Dermis blood vessel endothelial cell (primary cell): ENCODE data around the gene MATK. TPM values are rescaled to one million over a fixed set of nuclear protein-coding genes. Genes with fewer than 3 reads are reported as not detected.
"Not testable (repeated sequence)": the region's sequence is repeated elsewhere in the genome, so short reads cannot be mapped to it uniquely, and the experiment has no call there.

Experiments used
- DNase-seq: peaks from one replicate; pipeline ENCODE4 v3.0.0; 2010
- total RNA-seq: library from RNA; depleted of rRNA; stranded (reverse); fragments of >200 nt; gene quantifications from 2 replicates; pipeline ENCODE4 v1.2.3, GENCODE V29; 2014

MATK gene
- total RNA-seq, 1 donor from 2014 or later: 0.34 TPM

DNA sequence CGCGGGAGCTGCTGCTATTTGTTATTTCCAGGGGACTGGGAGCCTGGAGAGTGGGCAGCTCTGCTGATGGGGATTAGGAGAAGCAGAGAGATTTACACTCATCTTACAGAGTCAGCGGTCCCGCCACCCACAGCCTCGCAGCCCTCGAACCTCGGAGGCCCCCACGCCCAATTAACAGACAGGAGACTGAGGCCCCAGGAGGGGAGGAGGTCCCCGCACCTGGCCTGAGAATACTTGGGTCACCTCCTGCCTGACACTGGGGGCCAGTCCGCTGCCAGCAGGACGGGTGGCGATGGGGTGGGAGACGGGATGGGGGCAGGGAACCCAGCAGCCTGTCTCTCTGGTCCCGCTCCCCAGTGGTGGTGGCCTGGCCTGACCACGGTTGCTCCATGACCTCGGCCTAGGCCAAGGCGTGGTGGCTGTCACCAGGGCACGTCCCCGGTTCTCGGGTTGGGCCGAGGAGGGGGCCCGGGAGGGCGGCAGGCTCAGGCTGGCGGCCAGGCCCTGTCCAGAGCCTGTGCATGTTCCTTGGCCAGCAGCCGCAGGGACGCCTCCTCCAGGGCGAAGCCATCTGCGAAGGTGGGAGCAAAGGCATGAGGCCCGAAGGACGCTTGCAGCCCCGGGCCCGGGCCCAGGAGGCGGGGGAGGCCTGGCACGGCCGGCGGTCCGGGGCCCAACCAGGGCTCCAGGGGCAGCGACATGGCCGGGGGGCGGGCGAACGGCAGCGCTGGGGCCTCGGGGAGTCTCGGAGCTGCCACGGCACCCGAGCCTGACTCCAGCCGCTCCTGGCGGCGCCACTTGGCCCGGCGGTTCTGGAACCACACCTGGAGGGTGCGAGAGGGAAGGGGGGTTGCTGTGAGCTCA, 15.8 kb downstream of the MATK start:
- no peak for DNase-seq

DNA sequence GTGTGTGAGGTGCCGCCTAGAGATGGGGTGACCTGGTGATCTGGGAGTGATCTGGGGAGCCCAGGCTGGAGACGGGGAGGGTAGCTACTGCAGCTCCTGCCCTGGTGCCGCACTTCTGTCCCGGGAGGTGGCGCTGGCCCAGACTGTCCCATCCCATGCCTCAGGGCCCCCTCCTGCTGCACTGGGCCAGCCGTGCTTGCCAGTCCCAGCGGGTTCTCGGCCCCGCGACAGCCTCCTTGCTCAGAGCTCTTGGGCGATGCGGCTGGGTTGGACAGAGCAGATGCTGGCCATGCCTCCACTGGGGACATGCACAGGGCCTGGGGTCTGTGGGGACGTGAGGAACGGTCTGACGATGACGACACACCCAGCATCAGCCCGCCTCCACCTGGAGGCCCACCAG, 16.7 kb downstream of the MATK start:
- no peak for DNase-seq

DNA sequence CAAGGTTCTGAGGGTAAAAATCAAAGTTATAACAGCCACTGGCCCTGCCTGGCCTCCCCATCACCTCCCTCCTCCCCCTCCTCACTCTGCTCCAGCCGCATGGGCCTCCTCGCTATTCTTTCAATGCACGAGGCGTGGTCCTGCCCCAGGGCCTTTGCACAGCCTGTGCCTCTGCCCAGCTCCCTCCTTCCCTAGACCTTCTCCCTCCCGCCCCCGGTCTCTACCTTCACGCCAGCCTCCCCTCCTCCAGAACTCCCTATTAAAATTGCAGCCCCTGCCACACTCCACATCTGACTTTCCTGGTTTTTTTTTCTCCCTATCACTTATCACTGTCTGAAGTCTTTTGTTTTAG, 17.5 kb downstream of the MATK start:
- no peak for DNase-seq

DNA sequence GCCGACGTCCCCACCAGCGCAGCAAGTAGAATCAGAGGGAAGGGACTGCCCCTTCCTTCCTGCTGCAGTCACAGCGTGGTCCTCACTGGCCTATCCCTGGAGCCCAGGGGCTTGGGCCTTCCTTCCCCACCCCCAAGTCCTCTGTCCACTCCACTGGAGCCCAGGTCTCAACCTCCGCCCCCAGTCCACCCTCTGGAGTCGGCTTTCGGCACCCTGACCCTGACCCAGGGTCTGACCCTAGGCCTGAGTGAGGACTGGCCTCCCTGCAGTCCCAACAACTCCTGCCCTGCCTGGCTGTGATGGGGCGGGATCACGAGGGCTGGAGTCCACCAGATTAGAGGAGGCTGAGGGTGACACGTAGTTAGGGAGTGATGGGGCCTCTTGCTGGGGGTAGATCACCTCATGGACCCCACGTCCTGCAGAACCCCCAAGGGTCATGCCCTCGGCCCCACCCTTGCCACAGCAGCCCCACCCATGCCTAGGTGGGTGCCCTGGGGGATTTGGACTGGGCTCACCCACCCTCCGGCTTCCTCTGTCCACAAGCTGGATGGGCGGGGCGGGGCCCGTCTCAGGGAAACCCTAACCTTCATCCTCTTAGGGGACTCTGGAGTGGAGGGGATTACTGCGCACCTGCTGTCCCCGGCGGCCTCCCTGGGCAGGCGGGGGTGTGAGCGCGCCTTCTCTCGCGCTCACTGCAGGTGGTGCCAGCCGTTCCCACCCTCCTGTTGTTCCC, 18.0 kb downstream of the MATK start:
- peak; percentile 37 for DNase-seq

DNA sequence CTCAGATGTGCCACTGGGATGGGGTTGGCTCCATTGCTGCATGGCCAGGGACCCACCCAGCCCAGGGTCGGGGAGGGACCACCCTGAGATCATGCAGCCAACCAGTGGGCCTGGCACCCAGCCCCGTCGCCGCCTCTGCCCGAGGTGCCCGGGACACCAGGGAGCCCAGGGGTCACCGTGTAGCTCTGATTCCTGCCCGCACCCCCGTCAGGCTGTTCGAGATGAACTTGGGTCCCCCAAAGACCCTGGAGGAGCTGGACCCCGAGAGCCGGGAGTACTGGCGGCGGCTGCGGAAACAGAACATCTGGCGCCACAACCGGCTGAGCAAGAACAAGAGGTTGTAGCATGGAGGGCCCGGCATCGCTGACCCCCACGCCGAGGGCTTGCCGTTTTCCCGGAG, 19.1 kb downstream of the MATK start:
- no peak for DNase-seq

DNA sequence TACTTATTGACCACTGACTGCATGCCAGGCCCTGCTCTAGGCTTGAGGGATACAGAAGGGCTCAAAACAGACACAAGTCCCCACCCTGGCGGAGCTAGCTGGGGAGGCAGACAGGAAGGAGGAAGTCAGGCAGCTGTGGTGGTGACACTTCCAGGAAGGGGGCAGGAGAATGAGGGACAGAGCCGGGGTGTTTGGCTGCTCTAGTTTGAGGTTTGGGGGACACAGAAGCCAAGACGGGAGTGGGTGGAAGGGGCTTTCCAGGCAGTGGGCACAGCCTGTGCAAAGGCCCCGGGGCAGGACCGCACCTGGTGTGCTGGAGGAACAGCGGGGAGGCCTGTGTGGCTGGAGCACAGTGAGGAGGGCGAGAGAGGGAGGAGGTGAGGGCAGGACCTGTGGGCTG, 19.7 kb downstream of the MATK start:
- no peak for DNase-seq

DNA sequence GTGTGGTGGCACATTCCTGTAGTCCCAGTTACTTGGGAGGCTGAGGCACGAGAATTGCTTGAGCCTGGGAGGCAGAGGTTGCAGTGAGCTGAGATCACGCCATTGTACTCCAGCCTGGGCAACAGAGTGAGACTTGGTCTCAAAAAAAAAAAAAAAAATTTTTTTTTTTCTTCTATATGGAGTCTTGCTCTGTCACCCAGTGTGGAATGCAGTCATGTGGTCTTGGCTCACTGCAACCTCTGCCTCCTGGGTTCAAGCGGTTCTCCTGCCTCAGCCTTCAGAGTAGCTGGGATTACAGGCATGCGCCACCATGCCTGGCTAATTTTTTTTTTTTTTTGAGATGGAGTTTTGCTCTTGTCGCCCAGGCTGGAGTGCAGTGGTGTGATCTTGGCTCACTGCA, 20.4 kb downstream of the MATK start:
- not testable (repeated sequence) for DNase-seq

DNA sequence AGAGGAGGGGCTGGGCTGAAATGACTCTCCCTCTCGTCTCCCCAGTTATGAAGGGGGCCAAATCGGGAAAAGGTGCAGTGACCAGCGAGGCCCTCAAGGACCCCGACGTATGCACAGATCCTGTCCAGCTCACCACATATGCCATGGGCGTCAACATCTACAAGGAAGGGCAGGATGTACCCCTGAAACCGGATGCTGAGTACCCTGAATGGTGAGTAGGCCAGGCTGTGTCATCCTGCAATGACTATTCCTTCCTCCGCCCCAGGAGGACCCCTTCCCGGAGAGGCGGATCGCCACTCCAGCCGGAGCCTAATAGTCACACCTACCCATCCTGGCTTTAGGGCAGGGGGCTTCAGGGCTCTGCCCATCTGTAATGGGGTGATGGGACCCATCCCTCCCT, 21.1 kb downstream of the MATK start:
- DNase-seq: peak; percentile 47

DNA sequence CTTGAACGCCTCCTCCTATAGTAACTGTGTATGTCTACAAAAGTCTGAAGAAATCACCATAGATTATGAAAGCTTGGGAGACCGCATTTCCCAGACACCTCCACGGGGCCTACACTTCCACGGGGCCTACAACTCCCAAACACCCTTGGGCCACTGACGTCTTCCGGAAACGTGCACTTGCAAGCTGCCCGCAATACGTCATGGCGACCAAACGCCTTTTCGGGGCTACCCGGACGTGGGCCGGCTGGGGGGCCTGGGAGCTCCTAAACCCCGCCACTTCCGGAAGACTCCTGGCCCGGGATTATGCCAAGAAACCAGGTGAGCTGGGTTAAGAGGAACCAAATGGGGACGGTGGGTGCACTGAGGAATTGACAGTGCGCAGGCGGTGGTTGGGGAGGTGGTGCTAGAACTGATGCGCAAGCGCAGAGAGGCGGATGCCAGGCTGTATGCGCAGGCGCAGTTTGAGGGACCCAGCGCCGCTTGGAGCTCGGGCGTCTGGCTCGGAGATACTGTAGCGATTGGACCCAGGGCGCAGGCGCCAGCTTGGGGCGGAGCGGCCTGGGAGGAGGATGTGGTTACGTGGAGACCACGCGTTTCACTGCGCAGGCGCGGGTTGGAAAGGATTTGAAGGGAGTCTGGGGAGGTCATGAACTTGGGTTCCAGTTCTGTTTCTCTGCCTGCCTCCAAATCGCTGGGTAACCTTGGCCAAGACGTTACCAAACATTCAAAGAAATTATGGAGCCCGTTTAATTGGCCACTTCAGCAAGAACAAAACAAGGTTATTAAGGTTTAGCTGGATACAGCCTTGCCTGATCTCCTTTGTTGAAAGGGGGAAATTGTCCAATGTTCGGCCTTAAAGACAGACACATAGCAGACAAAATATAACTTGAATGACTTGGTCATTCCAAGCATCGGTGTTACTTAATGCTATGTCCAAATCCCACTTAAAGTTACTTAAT, 23.4 kb downstream of the MATK start, which contains the start of gene MRPL54:
MRPL54 (plus strand) TSS at position 182 of the 959 bp plus-strand sequence; CDS start at position 201, 19 bp downstream.
- peak; percentile 99 for DNase-seq

DNA sequence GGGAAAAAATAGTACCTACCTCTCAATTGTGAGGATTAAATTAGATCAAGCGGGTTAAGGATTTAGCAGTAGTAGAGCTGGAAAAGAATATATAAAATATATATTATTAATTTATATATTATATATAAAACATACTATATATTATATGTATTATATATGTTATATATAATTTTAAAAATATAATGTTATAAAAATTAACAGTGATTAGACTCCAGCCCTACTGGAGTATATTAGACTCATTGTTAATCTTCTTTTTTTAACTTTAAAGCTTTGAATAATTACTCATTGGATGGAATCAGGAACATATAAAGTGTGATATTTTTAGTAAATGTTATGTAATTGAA, 24.1 kb downstream of the MATK start:
- no peak for DNase-seq

DNA sequence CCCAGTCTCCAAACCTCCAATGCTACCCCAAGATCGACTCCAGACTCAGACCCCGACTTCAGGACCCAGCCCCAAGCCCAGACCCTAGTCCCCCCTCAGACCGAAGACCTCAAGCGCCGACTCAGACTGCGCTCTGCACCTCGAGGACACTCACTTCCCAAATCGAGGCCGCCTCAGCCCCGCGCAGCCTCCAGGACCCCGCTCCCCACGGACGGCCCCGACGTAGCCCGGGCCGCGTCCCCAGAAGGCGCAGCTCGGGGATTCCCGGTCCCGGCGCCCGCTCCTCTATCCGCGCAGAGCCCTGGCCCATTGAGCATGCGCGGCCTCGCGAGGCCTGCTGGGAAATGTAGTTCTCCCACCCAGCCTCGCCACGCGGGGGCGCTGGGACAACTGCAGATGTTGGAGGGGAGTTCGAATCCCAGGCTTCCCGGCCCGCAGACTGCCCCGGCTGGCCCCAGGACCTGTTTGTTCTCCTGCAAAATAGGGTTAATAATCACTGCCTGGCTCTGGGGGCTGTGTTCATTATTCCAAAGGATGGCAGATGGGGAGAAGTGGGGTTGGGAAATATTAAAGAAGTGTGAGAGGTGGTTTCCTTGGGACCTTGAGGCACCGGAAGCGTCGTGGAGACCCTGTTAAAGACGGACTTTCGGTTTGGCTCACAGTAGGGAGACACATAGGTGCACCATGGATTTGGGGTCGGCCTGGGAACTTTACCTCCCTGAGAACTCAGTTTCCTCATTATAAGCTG, 24.6 kb downstream of the MATK start, which contains the start of gene APBA3:
APBA3 (minus strand) TSS at position 311 of the 748 bp plus-strand sequence. CDS start 1,428 bp downstream, outside the sequence.
- DNase-seq: peak; percentile 93

DNA sequence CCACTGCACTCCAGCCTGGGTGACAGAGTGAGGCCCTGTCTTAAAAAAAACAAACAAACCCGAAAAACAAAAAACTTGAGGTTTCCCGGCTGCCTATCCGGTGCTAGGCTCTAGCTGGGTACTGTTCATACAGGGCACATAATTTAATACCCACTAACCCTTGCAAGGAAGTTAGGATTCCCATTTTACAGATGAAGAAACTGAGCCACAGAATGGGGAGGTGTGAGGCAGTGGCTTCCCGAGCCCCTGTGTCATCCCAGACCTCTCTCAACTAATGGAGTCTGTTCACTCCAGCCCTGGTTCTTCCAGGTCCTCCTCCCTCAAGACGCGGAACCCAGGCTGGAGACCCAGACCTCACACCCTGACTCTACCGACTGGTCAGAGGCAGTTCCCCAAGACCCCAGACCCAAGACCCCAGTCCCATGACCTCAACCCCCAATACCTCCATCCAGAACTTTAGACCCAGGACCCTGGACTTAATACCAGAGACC, 25.3 kb downstream of the MATK start:
- peak; percentile 22 for DNase-seq

DNA sequence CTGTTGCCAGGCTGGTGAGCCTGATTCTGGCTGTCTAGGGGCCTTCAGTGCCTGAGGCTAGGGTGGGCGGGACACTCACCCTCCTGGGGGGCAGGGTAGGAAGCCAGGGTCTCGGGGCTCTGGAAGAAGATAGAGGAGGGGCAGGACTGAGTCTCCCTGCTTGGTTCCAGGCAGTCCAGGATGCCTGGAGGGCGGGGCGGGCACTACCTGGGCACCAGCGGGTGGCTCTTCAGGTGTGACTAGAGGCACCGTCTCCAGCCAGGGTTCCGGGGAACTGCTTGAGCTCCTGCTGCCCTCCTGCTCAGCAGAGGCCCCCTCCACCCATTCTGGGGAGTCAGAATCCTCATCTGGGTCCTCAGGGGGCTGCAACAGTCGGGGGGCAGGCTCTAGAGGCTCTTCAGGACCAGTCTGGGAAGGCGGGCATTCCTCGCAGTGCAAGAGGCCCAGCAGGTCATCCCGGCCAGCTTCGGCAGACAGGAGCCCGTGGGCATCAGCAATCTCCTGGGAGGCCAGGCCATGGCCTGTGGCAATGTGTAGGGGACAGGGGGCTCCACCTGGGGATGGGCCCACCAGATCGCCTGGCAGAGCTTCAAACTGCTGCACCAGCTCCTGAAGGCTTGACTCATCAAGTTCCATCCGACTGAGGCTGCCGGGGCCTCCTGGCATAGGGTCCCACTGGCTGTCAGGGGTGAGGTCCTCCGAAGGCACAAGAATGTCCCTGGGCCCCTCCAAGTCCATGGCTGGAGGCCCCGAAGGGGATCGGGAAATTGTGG, 26.5 kb downstream of the MATK start:
- DNase-seq: no peak

DNA sequence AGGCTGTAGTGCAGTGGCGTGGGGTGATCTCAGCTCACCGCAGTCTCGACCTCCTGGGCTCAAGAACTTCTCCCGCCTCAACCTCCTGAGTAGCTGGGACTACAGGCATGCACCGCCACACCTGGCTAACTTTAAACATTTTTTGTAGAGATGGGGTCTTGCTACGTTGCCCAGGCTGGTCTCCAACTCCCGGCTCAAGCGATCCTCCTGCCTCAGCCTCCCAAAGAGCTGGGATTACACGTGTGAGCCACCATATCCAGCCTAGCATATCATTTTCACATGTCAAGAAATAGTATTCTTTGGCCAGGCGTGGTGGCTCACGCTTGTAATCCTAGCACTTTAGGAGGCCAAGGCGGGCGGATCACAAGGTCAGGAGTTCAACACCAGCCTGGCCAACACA, 27.9 kb downstream of the MATK start:
- not testable (repeated sequence) for DNase-seq

DNA sequence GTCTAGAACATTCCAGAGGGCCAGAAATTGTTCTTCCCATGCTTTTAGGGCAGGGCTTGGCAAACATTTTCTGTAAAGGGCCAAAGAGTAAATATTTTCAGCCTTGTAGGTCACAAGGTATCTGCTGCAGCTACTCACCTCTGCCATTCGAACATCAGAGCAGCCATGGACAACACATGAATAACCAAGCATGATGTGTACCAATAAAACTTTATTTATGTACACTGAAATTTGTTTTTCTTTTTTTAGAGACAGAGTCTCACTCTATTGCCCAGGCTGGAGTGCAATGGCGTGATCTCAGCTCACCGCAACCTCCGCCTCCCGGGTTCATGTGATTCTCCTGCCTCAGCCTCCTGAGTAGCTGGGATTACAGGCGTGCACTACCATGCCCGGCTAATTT, 28.5 kb downstream of the MATK start:
- not testable (repeated sequence) for DNase-seq

DNA sequence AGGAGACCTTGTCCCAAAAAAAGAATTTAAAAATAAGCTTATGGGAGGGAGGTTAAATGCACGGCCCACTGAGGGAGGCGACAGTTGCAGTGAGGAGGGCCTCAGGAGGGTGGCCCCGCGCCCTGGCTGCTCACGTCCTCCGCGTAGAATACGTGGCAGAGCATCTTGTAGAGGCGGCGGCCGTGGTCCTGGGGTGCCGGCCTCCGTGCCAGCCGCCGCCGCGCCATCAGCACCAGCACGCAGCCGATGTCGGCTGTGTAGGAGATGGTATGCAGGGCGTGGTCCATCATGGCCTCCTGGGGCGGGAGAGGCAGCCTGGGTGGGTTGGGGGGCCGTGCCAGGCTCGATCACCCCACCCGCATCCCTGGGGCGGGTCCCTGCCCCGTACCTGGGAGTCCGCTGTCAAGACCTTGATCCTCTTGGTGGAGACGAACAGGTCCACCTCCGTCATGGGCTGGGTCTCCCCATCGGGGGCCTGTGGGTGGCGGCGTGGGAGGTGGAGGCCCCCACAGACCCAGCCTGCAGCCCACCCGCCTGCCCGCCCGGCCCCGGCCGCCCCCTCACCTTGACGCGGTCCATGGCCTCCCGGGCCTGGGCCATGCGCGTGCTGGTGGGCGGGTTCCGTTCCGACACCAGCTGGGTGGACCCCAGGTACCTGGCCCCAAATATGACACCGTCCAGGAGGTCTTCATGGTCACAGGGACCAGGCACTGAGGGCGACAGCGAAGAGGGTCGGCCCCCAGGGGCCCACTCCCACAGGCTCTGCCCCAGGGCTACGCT, 32.4 kb downstream of the MATK start:
- DNase-seq: no peak

DNA sequence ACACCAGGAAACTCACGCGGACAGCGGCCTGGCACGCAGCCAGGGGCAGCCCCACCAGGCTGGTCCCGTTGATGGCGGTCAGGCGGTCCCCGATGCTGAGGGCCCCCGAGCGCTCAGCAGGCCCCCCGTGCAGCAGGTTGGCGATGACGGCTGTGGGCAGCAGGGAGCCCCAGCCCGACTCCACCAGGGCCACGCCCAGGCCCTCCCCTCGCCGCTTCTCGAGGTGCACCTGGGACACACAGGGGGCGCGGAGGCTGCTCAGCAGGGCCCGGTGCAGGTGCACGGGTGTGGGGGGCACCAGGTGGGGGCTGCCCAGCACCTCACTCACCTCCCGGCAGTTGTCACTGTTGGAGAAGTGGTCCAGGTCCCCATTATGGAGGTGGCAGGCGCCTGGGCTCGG, 33.7 kb downstream of the MATK start:
- DNase-seq: no peak

DNA sequence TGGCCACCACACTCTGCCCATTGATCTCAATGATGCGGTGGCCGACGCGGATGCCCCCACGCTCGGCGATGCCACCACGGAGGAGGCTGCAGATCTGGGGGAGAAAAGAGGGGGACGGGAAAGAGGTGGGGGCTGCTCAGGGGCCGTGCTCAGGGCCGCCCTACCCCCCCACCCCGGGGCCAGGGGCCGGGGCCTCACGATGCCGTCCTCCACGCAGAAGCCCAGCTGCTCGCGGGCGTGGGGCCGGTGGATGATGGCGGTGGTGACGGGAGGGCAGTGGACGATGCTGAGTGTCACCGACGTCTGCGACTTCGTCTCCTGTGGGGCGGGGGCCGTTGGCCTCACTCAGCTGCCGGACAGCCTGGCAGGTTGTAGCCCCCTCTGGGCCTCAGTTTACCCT, 34.9 kb downstream of the MATK start:
- DNase-seq: no peak

DNA sequence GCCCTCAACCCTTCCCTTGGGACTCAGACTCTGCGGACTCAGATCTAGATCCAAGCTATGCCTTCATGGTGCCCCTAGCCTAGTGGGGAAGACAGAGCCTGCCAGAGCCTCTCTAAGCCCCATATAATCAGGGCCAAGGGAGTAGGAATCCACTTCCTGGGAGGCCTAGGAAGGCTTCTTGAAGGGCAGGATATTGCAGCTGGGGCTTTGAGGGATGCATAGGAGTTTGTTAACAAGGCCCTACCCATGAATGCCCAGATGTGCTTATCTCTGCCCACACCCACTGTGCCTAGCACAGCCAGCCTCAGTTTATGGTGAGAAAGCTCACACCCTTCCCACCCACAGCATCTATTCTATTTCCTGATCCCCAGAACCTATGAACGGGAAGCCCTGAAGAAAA, 36.0 kb downstream of the MATK start:
- DNase-seq: no peak

DNA sequence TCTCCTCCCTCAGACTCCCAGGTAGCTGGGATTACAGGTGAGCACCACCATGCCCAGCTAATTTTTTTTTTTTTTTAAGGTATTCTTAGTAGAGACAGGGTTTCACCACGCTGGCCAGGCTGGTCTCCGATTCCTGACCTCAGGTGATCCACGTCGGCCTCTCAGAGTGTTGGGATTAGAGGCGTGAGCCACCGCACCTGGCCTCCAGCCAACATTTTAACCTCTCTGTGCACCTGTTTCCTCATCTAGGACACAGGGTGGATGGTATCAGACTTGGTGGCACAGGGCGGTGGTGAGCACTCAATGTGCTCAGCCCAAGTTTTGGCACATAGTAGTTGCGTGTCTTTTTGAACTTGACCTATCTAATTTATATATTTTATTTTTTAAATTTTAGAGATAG, 37.2 kb downstream of the MATK start:
- DNase-seq: no peak
